Neutrophil (primary cell): ENCODE data around the gene CTPS1.

Experiments
- H3K27ac ChIP-seq: fragments of 200-600 bp; sonication (generic); 2 replicates; pipeline ENCODE4 v1.5.1; 2016; ENCODE audit warnings: mild to moderate bottlenecking, moderate library complexity
- H3K27me3 ChIP-seq: fragments of 200-600 bp; sonication (generic); 2 replicates; pipeline ENCODE4 v1.6.0; 2016; ENCODE audit warnings: mild to moderate bottlenecking
- H3K36me3 ChIP-seq: fragments of 200-600 bp; sonication (generic); 2 replicates; pipeline ENCODE4 v1.5.1; 2017
- H3K4me1 ChIP-seq, 2 experiments: fragments of 200-600 bp in 1 of 2; sonication (generic) in 1 of 2; 1 replicate in 1 of 2; 2 replicates in 1 of 2; pipeline versions ENCODE4 v1.5.1 to v1.6.1; 2013 to 2016; ENCODE audit warnings: low read depth in 1 of 2, low read length in 1 of 2, mild to moderate bottlenecking in 1 of 2, moderate library complexity in 1 of 2; ENCODE audit not compliant: control insufficient read depth in 1 of 2, insufficient read depth in 1 of 2
- H3K4me3 ChIP-seq, 2 experiments: fragments of 200-600 bp in 1 of 2; sonication (generic) in 1 of 2; 1 replicate in 1 of 2; 2 replicates in 1 of 2; pipeline ENCODE4 v1.5.1; 2013 to 2016; ENCODE audit warnings: low read depth in 1 of 2, low read length in 1 of 2, mild to moderate bottlenecking in 1 of 2, moderate library complexity in 1 of 2
- H3K9me3 ChIP-seq: fragments of 200-600 bp; sonication (generic); 2 replicates; pipeline ENCODE4 v1.5.1; 2016
- CTCF ChIP-seq: fragments of 200-600 bp; sonication (generic); IDR thresholded peaks from 2 replicates; pipeline ENCODE4 v1.5.1; 2016; ENCODE audit warnings: antibody characterized with exemption

CTPS1 gene

GRCh38 chr1:40979241-40980067, at the start of gene CTPS1:
TSS of gene CTPS1 (plus strand) at chr1:40979696. CDS start at chr1:40983291, 3,595 bp downstream.
- Histone ChIP-seq H3K9me3 (no peaks in the 10 kb centered on the region), H3K4me3 (peak within 1 kb of the TSS; percentile 92 to 100), H3K27ac (peak within 1 kb of the TSS; percentile 77), H3K27me3 (no peaks in the 10 kb centered on the region), H3K4me1 (peaks cover 9 to 16% of the 10 kb centered on the region in 2 experiments), H3K36me3 (no peaks in the 10 kb centered on the region)
- TF ChIP-seq CTCF = peak; percentile 46

- H3K36me3 ChIP-seq = no peaks in the 10 kb centered on the region
- H3K27me3 ChIP-seq = no peaks in the 10 kb centered on the region
- no peak overlapping the region for H3K27ac ChIP-seq
- no peaks in the 10 kb centered on the region for H3K9me3 ChIP-seq
- H3K4me3 ChIP-seq = no peak overlapping the region
- peaks cover 0 to 7% of the 10 kb centered on the region in 2 experiments for H3K4me1 ChIP-seq
- TF ChIP-seq CTCF = no peak
Measured at GRCh38 chr1:40930174-40930964, 49.1 kb upstream of the CTPS1 start.

- TF ChIP-seq CTCF = no peak
- Histone ChIP-seq H3K36me3 (no peaks in the 10 kb centered on the region), H3K9me3 (no peaks in the 10 kb centered on the region), H3K27me3 (no peaks in the 10 kb centered on the region), H3K4me1 (peaks cover 2 to 12% of the 10 kb centered on the region in 2 experiments), H3K27ac (no peak overlapping the region), H3K4me3 (no peak overlapping the region)
Measured at GRCh38 chr1:40931601-40932000, 47.9 kb upstream of the CTPS1 start.

- H3K9me3 ChIP-seq = no peaks in the 10 kb centered on the region
- no peaks in the 10 kb centered on the region for H3K27me3 ChIP-seq
- TF ChIP-seq CTCF = no peak
- no peaks in the 10 kb centered on the region for H3K36me3 ChIP-seq
- peaks cover 7 to 16% of the 10 kb centered on the region in 2 experiments for H3K4me1 ChIP-seq
- H3K4me3 ChIP-seq = no peak overlapping the region
- H3K27ac ChIP-seq = no peak overlapping the region
Measured at GRCh38 chr1:40932006-40932405, 47.5 kb upstream of the CTPS1 start.

- H3K4me1 ChIP-seq = peaks cover 22 to 49% of the 10 kb centered on the region in 2 experiments
- no peaks in the 10 kb centered on the region for H3K9me3 ChIP-seq
- H3K4me3 ChIP-seq = no peak overlapping the region
- no peaks in the 10 kb centered on the region for H3K27me3 ChIP-seq
- TF ChIP-seq CTCF = no peak
- no peaks in the 10 kb centered on the region for H3K36me3 ChIP-seq
- H3K27ac ChIP-seq = no peak overlapping the region
Measured at GRCh38 chr1:40936931-40937339, 42.6 kb upstream of the CTPS1 start.
